HepG2 (cell line): ENCODE measurements around the gene PSMD3. TPM values are rescaled to one million over a fixed set of nuclear protein-coding genes. Genes with fewer than 3 reads are reported as not detected.

Experiments used
- BCL3 ChIP-seq: sonication (generic); formaldehyde crosslinking; IDR thresholded peaks from 2 replicates; pipeline ENCODE4 v1.5.1; 2020; ENCODE audit warnings: mild to moderate bottlenecking, missing genetic modification reagents, moderate library complexity
- CREB3 ChIP-seq: sonication (generic); formaldehyde crosslinking; IDR thresholded peaks from 2 replicates; pipeline ENCODE4 v1.5.0; 2020; ENCODE audit warnings: missing genetic modification reagents
- HNRNPH1 ChIP-seq: fragments of 200-400 bp; formaldehyde crosslinking; optimal IDR thresholded peaks from 2 replicates; pipeline ENCODE3; 2017; ENCODE audit warnings: mild to moderate bottlenecking, low read depth, low read length
- KAT7 ChIP-seq: IDR thresholded peaks from 2 replicates; pipeline ENCODE4 v1.6.1; 2018; ENCODE audit warnings: borderline replicate concordance, missing compliant biosample characterization
- LRRFIP1 ChIP-seq: sonication (generic); formaldehyde crosslinking; conservative IDR thresholded peaks from 2 replicates; pipeline ENCODE4 v1.4.0; 2020; ENCODE audit warnings: missing genetic modification reagents
- NCOA5 ChIP-seq: sonication (generic); formaldehyde crosslinking; IDR thresholded peaks from 2 replicates; pipeline ENCODE4 v1.4.0; 2020; ENCODE audit warnings: missing genetic modification reagents
- NR2F1 ChIP-seq, 2 experiments: fragments of 450-650 bp in 1 of 2; formaldehyde crosslinking in 1 of 2; IDR thresholded peaks; 2 replicates each; pipeline versions ENCODE4 v1.5.0 to v1.6.1; 2016 to 2020; ENCODE audit warnings: mild to moderate bottlenecking in 1 of 2, missing compliant biosample characterization in 1 of 2, missing genetic modification reagents in 1 of 2, moderate library complexity in 1 of 2
- NR2F6 ChIP-seq, 2 experiments: IDR thresholded peaks; 2 replicates each; pipeline ENCODE4 v1.6.1; 2016; ENCODE audit warnings: antibody characterized with exemption in 1 of 2, mild to moderate bottlenecking in 1 of 2
- RCOR2 ChIP-seq: IDR thresholded peaks from 2 replicates; pipeline ENCODE4 v1.6.1; 2016; ENCODE audit warnings: missing biosample characterization, missing genetic modification reagents
- RXRB ChIP-seq: IDR thresholded peaks from 2 replicates; pipeline ENCODE4 v1.6.1; 2016; ENCODE audit warnings: borderline replicate concordance, missing genetic modification reagents, missing compliant biosample characterization
- THAP9 ChIP-seq: sonication (generic); formaldehyde crosslinking; IDR thresholded peaks from 2 replicates; pipeline ENCODE4; 2020; ENCODE audit warnings: missing genetic modification reagents, mild to moderate bottlenecking, borderline replicate concordance
- ZBTB2 ChIP-seq: sonication (generic); formaldehyde crosslinking; IDR thresholded peaks from 2 replicates; pipeline ENCODE4 v1.8.0; 2022; ENCODE audit warnings: low read depth, missing genetic modification reagents
- ZNF282 ChIP-seq: fragments of 450-650 bp; IDR thresholded peaks from 2 replicates; pipeline ENCODE4 v1.6.1; 2018; ENCODE audit not compliant: partially characterized antibody
- ZNF441 ChIP-seq: sonication (generic); formaldehyde crosslinking; IDR thresholded peaks from 2 replicates; pipeline ENCODE4 v1.7.0; 2021; ENCODE audit warnings: missing genetic modification reagents, borderline replicate concordance
- ZNF781 ChIP-seq: sonication (generic); formaldehyde crosslinking; IDR thresholded peaks from 2 replicates; pipeline ENCODE4 v1.5.1; 2020; ENCODE audit warnings: borderline replicate concordance, mild to moderate bottlenecking, missing genetic modification reagents; ENCODE audit errors: not compliant biosample characterization
- polyA plus RNA-seq, 8 experiments: library from polyadenylated mRNA; depleted of rRNA in 3 of 8; stranded (reverse) in 7 of 8; unstranded in 1 of 8; fragments of >200 nt; fragmentation: Illumina TruSeq in 4 of 8; extraction: Trizol in 4 of 8; gene quantifications; 2 replicates each; pipeline versions ENCODE4 v1.2.1 to v1.2.3, GENCODE V29; 2011 to 2016; ENCODE audit warnings: low read depth in 4 of 8, missing spikeins in 1 of 8, mixed read lengths in 1 of 8; ENCODE audit not compliant: insufficient read depth in 1 of 8
- total RNA-seq, 5 experiments: library from RNA; depleted of rRNA; stranded (reverse); fragments of >200 nt; fragmentation: Illumina TruSeq; extraction: Trizol; gene quantifications; 2 replicates each; pipeline ENCODE4 v1.2.3, GENCODE V29; 2016; ENCODE audit warnings: low read depth in 1 of 5

Gene PSMD3
- total and polyA plus RNA-seq, 2 of the 13 experiments (the other 11 are each of a cell fraction or from before 2014, with no cell fraction given) = 97.4 to 146 TPM

GRCh38 chr17:40026816-40027613, 46.4 kb downstream of the PSMD3 start (continued):
- TF ChIP-seq CREB3 (CRISPR knock-in tag) (no peak), KAT7 (CRISPR knock-in tag) (no peak), THAP9 (CRISPR knock-in tag) (peak; percentile 40; the same call in 1 of the 2 replicates), HNRNPH1 (no peak), NR2F6 (IDR thresholded peaks at IDR 0.05) (no peak), NR2F6 (CRISPR knock-in tag; IDR thresholded peaks at IDR 0.05) (no peak), NCOA5 (CRISPR knock-in tag) (no peak), RCOR2 (no peak), NR2F1 (CRISPR knock-in tag; IDR thresholded peaks at IDR 0.05) (no peak), BCL3 (CRISPR knock-in tag) (0 out of 2 replicates have a peak, but pooled peaks have one; percentile 32), ZNF781 (CRISPR knock-in tag) (no peak), LRRFIP1 (CRISPR knock-in tag) (no peak), ZBTB2 (CRISPR knock-in tag) (no peak), ZNF441 (CRISPR knock-in tag) (0 out of 2 replicates have a peak, but pooled peaks have one; percentile 34), ZNF282 (no peak), RXRB (peak; percentile 32; the same call in 1 of the 2 replicates)
